GM19025 (cell line): Measurements from ENCODE around the gene TRMT2A.

ENCODE experiments used
- ATAC-seq: cut with Tn5 transposase; IDR thresholded peaks from one replicate; pipeline ENCODE4 v1.9.1; 2021; ENCODE audit warnings: mild to moderate bottlenecking, low read depth, moderate library complexity; ENCODE audit not compliant: unreplicated experiment

Gene TRMT2A

DNA sequence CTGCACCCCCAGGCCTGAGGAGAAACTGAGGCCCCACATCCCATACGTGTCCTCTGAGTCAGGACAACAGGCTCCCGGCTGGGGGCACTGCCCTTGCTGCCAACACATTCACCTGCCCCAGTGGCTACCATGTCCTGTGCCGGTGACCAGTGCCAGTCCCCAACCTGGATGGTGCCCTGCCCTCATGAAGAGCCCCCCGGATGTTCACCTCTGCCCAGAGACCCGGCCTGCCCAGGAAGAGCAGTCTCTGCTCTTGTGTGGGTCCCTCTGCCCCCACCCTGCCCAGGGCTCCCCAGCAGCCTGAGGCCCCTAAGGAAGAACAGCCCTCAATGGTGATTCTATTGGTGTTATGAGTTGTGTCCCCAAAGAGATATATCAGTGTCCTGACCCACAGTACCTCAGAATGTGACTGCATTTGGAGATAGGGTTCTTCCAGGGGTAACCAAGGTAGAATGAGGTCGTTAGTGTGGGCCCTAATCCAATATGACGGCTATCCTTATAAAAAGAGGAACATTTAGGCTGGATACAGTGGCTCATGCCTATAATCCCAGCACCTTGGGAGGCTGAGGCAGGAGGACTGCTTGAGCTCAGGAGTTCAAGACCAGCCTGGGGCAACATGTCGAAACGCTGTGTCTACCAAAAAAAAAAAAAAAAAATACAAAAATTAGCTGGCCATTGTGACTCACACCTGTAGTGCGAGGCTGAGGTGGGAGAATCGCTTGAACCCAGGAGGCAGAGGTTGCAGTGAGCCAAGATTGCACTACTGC is 50.2 kb downstream of the TRMT2A start:
- no peak for ATAC-seq

DNA sequence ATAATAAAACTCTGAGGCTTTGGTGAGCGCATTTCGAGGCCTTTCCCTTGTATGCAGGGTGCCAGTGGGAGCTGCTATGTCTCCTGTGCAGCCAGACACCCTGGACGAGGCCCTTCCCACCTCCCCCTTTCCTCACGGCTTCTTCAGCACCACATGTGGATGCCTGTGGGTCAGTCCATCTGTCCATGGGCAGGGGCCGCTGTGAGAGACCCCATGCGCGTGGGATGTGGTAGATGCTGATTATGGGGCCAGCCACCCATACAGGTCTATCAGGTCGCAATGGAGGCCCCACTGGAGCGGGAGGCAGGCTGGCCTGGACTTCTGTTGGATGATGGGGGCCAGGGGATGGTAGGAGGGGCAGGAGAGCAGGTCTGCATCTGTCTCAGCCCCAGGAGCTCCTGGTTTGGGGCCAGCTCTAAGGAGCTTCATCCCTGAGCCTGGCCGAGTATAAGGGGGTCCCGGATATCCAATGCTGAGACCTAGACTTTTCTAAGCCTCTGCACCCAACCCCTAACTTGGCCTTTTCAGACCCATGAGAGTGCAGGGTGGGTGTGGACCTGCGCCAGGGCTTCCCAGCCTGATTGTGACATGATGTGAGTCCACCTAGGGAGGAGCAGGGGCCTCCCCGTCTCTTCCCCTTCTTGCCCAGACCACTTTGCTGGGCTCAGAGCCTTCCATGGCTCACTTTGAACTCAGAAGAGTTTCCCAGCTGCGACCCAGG is 51.0 kb downstream of the TRMT2A start:
- no peak for ATAC-seq

DNA sequence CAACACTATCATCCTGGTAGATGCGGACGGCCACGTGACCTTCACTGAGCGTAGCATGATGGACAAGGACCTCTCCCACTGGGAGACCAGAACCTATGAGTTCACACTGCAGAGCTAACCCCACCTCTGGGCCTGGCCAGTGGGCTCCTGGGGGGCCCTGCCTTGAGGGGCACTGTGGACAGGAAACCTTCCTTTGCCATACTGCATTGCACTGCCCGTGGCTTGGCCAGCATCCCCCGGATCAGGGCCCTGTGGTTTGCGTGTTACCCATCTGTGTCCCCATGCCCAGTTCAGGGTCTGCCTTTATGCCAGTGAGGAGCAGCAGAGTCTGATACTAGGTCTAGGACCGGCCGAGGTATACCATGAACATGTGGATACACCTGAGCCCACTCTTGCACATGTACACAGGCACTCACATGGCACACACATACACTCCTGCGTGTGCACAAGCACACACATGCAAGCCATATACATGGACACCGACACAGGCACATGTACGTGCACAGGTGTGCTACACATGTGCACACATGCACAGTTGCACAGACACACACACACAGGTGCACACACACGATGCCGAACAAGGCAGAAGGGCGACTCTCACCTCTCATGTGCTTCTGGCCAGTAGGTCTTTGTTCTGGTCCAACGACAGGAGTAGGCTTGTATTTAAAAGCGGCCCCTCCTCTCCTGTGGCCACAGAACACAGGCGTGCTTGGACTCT is 52.3 kb downstream of the TRMT2A start:
- ATAC-seq: no peak

DNA sequence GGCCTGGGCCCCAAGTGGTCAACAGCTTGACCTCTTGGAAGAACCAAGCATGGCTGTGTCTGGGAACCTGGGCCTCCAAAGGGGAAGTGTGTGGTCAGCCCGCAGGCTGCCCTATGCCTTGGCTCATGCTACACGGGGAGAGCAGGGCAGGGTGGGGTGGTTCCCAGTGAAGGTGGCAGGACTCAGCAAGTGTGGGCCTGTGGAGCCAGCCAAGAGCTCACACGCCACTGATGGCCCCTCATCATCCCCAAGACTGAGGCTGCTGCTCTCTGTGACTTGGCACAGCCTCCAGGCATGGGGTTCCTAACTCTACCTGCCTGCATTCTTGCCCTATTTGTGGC is 52.9 kb downstream of the TRMT2A start:
- no peak for ATAC-seq

DNA sequence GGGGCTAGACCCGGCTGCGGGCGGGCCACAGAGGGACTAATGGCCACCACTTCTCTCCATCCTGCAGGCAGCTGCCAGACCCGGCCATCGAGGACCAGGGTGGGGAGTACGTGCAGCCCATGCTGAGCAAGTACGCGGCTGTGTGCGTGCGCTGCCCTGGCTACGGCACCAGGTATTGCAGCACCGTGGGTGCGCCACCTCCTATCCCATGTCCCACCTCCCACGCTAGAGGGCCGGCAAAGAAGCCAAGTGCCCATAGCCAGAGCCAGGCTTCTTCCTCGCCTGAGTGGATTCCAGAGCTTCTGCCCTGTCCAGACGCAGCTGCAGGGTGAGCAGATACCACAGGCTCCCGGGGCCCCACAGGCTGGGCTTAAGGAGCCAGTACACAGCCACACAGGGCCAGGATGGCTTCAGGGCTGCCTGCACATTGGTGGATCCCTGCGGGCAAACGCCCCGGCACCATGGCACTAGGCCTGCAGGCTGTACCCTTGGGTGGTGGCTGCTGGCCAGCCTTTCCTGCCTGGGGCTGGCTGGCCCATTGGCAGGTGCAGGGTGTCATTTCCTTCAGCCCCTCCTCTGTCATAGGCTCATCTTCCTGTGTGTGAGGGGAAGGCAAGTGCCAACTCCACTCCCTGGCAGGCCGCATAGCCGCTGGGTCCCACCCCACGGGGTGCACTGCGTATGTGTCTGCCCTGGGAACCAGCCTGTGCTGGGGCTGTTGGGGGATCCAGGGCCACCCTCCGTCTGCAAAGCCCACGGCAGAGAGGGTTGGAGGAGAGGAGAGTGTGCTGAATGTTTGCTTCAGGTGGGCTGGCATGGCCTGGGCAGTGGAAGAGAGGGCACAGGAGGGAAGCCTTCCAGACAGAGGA is 53.5 kb downstream of the TRMT2A start:
- no peak for ATAC-seq

DNA sequence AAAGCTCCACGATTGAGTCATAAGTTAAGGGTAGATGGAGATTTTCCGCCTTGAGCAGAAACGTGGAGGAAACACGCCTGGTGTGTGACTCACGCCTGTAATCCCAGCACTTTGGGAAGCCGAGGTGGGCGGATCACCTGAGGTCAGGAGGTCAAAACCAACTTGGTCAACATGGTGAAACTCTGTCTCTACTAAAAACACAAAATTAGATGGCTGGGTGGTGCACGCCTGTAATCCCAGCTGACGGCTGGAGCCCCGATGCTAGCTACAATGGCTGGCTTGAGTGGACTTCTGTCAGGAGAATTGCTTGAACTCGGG is 54.3 kb downstream of the TRMT2A start:
- no peak for ATAC-seq

DNA sequence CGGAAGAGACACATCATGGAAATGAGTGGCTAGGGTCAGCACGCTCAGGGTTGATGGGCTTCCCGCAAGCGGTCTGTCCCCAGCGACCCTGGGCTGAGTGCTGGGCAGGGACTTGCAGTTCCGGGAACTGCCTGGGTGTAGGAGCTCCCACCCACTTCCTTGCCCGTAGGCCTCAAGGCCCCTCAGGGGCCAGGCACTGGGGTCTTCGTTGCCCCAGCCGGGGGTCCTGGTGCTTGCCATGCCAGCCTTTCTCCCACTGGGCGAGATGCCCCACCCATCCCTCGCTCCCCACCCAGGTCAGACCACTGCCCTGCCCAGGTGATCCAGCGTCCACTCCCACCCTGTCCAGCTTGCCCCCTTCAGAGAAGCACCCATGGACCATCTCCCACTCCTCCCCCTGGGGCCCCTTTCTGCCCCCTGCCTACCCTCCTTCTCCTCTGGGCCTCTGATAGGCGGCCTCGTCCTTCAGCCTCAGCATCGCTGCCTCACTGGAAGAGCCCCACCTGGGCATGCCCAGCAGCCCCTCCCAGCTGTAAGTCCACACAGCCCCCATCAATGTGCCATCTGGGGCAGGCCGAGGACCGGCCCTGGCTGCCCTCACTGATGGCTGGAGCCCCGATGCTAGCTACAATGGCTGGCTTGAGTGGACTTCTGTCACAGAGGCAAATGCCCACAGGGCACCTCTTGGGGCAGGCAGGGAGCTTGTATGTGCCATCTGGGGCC is 54.8 kb downstream of the TRMT2A start:
- no peak for ATAC-seq
